IMR-90 (cell line): ENCODE measurements around the gene BFSP1. TPM values are rescaled to one million over a fixed set of nuclear protein-coding genes. Genes with fewer than 3 reads are reported as not detected.

ENCODE experiments used
- ATAC-seq: fragments of 200-7000 bp; cut with Tn5 transposase; 2 replicates; pipeline ENCODE4 v1.9.1; 2020; ENCODE audit warnings: low read depth, mild to moderate bottlenecking, moderate library complexity
- BruUV-seq: library from RNA; stranded (reverse); fragments of 400-500 nt; replicated peaks from 2 replicates; lab custom pipeline; 2021; lab: Mats Ljungman, UMichigan
- CTCF ChIA-PET: fragments of 300-600 bp; formaldehyde crosslinking; extraction: SDS; loops from one replicate; lab custom pipeline; 2021; ENCODE audit warnings: antibody characterized with exemption; lab: Yijun Ruan, JAX
- POLR2A ChIA-PET: fragments of 300-600 bp; sonication (Branson Sonifier 250); formaldehyde crosslinking; loops from one replicate; lab custom pipeline; 2022; ENCODE audit warnings: antibody characterized with exemption; ENCODE audit not compliant: unreplicated experiment; lab: Charles Lee
- DNase-seq: peaks from one replicate; pipeline ENCODE4 v3.0.0; 2013
- H2AFZ ChIP-seq: replicated peaks from 2 replicates; pipeline ENCODE3; 2013; ENCODE audit warnings: low read length, mild to moderate bottlenecking; ENCODE audit not compliant: poor library complexity
- H2AK5ac ChIP-seq: 2 replicates; pipeline ENCODE4 v1.6.1; 2013; ENCODE audit warnings: low read depth, low read length, inconsistent platforms
- H2AK9ac ChIP-seq: replicated peaks from 2 replicates; pipeline ENCODE3; 2013; ENCODE audit warnings: mild to moderate bottlenecking, low read depth, low read length, moderate library complexity; ENCODE audit not compliant: poor library complexity
- H2BK120ac ChIP-seq: 2 replicates; pipeline ENCODE4 v1.6.1; 2013; ENCODE audit warnings: low read depth, low read length, inconsistent platforms
- H2BK15ac ChIP-seq: 3 replicates; pipeline ENCODE4 v1.6.1; 2013; ENCODE audit warnings: low read depth, low read length, inconsistent platforms
- H2BK20ac ChIP-seq: 2 replicates; pipeline ENCODE4 v1.6.1; 2013; ENCODE audit warnings: low read depth, mild to moderate bottlenecking, inconsistent platforms, low read length, moderate library complexity
- H2BK5ac ChIP-seq: 2 replicates; pipeline ENCODE4 v1.6.1; 2013; ENCODE audit warnings: mild to moderate bottlenecking, low read depth, low read length, inconsistent platforms; ENCODE audit not compliant: poor library complexity, severe bottlenecking
- H3K14ac ChIP-seq: replicated peaks from 2 replicates; pipeline ENCODE4 v1.6.1; 2013; ENCODE audit warnings: low read depth, low read length, inconsistent platforms
- H3K18ac ChIP-seq: 2 replicates; pipeline ENCODE4 v1.6.1; 2013; ENCODE audit warnings: low read depth, low read length, control low read depth
- H3K23ac ChIP-seq: 2 replicates; pipeline ENCODE4 v1.6.1; 2013; ENCODE audit warnings: low read depth, low read length, inconsistent platforms
- H3K27ac ChIP-seq: 2 replicates; pipeline ENCODE4 v1.5.1; 2013; ENCODE audit warnings: mild to moderate bottlenecking, control low read depth, low read length; ENCODE audit not compliant: insufficient read depth
- H3K27me3 ChIP-seq: 2 replicates; pipeline ENCODE4 v1.6.1; 2013; ENCODE audit warnings: low read length; ENCODE audit not compliant: control insufficient read depth, insufficient read depth
- H3K36me3 ChIP-seq: 2 replicates; pipeline ENCODE4 v1.6.1; 2013; ENCODE audit warnings: low read length, mixed read lengths; ENCODE audit not compliant: control insufficient read depth, insufficient read depth
- H3K4ac ChIP-seq: 2 replicates; pipeline ENCODE4 v1.6.1; 2013; ENCODE audit warnings: low read depth, low read length, inconsistent platforms
- H3K4me1 ChIP-seq: 2 replicates; pipeline ENCODE4 v1.6.1; 2013; ENCODE audit warnings: low read length, mixed read lengths; ENCODE audit not compliant: control insufficient read depth, insufficient read depth
- H3K4me2 ChIP-seq: 2 replicates; pipeline ENCODE4 v1.6.1; 2013; ENCODE audit warnings: low read depth, mild to moderate bottlenecking, control low read depth, low read length, moderate library complexity
- H3K4me3 ChIP-seq: 2 replicates; pipeline ENCODE4 v1.5.1; 2013; ENCODE audit warnings: low read depth, mild to moderate bottlenecking, control low read depth, low read length, moderate library complexity; ENCODE audit not compliant: insufficient read depth
- H3K56ac ChIP-seq: 2 replicates; pipeline ENCODE4 v1.6.1; 2013; ENCODE audit warnings: low read length, inconsistent platforms; ENCODE audit not compliant: insufficient read depth; ENCODE audit errors: extremely low read depth
- H3K79me1 ChIP-seq, 2 experiments: 2 replicates each; pipeline ENCODE4 v1.6.1; 2013; ENCODE audit warnings: low read length in 2 of 2, inconsistent platforms in 1 of 2, low read depth in 1 of 2
- H3K9ac ChIP-seq: 2 replicates; pipeline ENCODE4 v1.6.1; 2013; ENCODE audit warnings: low read depth, low read length, control low read depth
- H3K9me1 ChIP-seq: 2 replicates; pipeline ENCODE4 v1.6.1; 2013; ENCODE audit warnings: low read length, inconsistent platforms; ENCODE audit not compliant: insufficient read depth
- H3K9me3 ChIP-seq: 2 replicates; pipeline ENCODE4 v1.6.1; 2013; ENCODE audit warnings: low read length; ENCODE audit not compliant: control insufficient read depth, insufficient read depth
- H4K20me1 ChIP-seq: 2 replicates; pipeline ENCODE4 v1.6.1; 2013; ENCODE audit warnings: low read length, inconsistent platforms; ENCODE audit not compliant: insufficient read depth
- H4K5ac ChIP-seq: 2 replicates; pipeline ENCODE4 v1.6.1; 2013; ENCODE audit warnings: mild to moderate bottlenecking, low read depth, low read length, control low read depth
- H4K8ac ChIP-seq, 2 experiments: 2 replicates each; pipeline ENCODE4 v1.6.1; 2013; ENCODE audit warnings: low read depth in 2 of 2, low read length in 2 of 2, control low read depth in 1 of 2, inconsistent platforms in 1 of 2
- H4K91ac ChIP-seq: 2 replicates; pipeline ENCODE4 v1.6.1; 2013; ENCODE audit warnings: low read depth, low read length, inconsistent platforms; ENCODE audit not compliant: insufficient read depth
- BHLHE40 ChIP-seq: fragments of 150-350 bp; IDR thresholded peaks from 2 replicates; pipeline ENCODE4 v1.6.1; 2016; ENCODE audit warnings: mild to moderate bottlenecking, low read depth, low read length
- CHD1 ChIP-seq: IDR thresholded peaks from 2 replicates; pipeline ENCODE4 v1.6.1; 2012; ENCODE audit warnings: low read depth, low read length, improper control_type of control experiment
- CTCF ChIP-seq: conservative IDR thresholded peaks from 2 replicates; pipeline ENCODE4 v1.5.1; 2012; ENCODE audit warnings: mild to moderate bottlenecking, low read depth, low read length, improper control_type of control experiment
- FOS ChIP-seq: fragments of 150-350 bp; IDR thresholded peaks from 2 replicates; pipeline ENCODE4 v1.6.1; 2016; ENCODE audit warnings: low read depth, low read length
- MAFK ChIP-seq: IDR thresholded peaks from 2 replicates; pipeline ENCODE4 v1.6.1; 2012; ENCODE audit warnings: low read depth, low read length, improper control_type of control experiment
- MAZ ChIP-seq: IDR thresholded peaks from 2 replicates; pipeline ENCODE4 v1.6.1; 2012; ENCODE audit warnings: low read depth, mild to moderate bottlenecking, low read length, improper control_type of control experiment, moderate library complexity, borderline replicate concordance
- NFE2L2 ChIP-seq: fragments of 150-350 bp; IDR thresholded peaks from 2 replicates; pipeline ENCODE4 v1.6.1; 2016; ENCODE audit warnings: low read depth, mild to moderate bottlenecking, low read length
- RAD21 ChIP-seq: IDR thresholded peaks from 2 replicates; pipeline ENCODE4 v1.6.1; 2012; ENCODE audit warnings: low read length, improper control_type of control experiment
- SMC3 ChIP-seq: fragments of 150-350 bp; IDR thresholded peaks from 2 replicates; pipeline ENCODE4 v1.6.1; 2016; ENCODE audit warnings: low read depth, mild to moderate bottlenecking, antibody characterized with exemption, low read length, moderate library complexity
- WGBS, 2 experiments: methylation state at CpG; one replicate each; pipeline versions ENCODE4 v1.1.5 to v1.1.7; 2013; ENCODE audit warnings: missing lambda C conversion rate in 2 of 2; ENCODE audit not compliant: insufficient read length in 1 of 2; ENCODE audit errors: extremely low coverage in 2 of 2; 5-methylcytosine and 5-hydroxymethylcytosine counted together
- dilution Hi-C: fragments of 300-500 bp; cut with HindIII; formaldehyde crosslinking; loops from one replicate; pipeline ENCODE4 v1.14.3; 2018; ENCODE audit warnings: low sequenced_read_pairs; ENCODE audit not compliant: unreplicated experiment
- in situ Hi-C: fragments of 300-500 bp; cut with MboI; formaldehyde crosslinking; loops from 3 replicates; pipeline ENCODE4 v1.14.3; 2019; ENCODE audit warnings: low sequenced_read_pairs, inconsistent platforms, mixed read lengths
- intact Hi-C: fragments of 100-400 bp; cut with micrococcal nuclease; formaldehyde crosslinking; loops from 2 replicates; pipeline ENCODE4 v1.10.0; 2022
- polyA plus RNA-seq, 3 experiments: library from polyadenylated mRNA; depleted of rRNA; stranded (reverse); fragments of >200 nt; gene quantifications; 2 replicates each; pipeline ENCODE4 v1.2.3, GENCODE V29; 2012; ENCODE audit warnings: low replicate concordance in 1 of 3
- total RNA-seq: library from RNA; depleted of rRNA; stranded (reverse); fragments of >200 nt; gene quantifications from 2 replicates; pipeline ENCODE4 v1.2.3, GENCODE V29; 2012

Gene BFSP1
- total and polyA plus RNA-seq, 2 of the 4 experiments (the other 2 are of a cell fraction): 1.1 to 2.0 TPM

- H3K9me3 ChIP-seq: peaks cover 2% of the 10 kb centered on the region; the same call in 1 of the 2 replicates
- CTCF ChIA-PET: no interaction called here
- H3K36me3 ChIP-seq: no peaks in the 10 kb centered on the region
- H4K5ac ChIP-seq: no peak overlapping the region
- dilution Hi-C loops: no loop called here
- H3K23ac ChIP-seq: no peak overlapping the region
- H4K20me1 ChIP-seq: no peaks in the 10 kb centered on the region
- intact Hi-C loops: no loop called here
- no peak overlapping the region for H3K27ac ChIP-seq
- no peak for ATAC-seq
- no peak overlapping the region for H3K4me2 ChIP-seq
- in situ Hi-C loops: no loop called here
- H2AK9ac ChIP-seq: no peak overlapping the region
- no peak overlapping the region for H3K18ac ChIP-seq
- H2BK20ac ChIP-seq: no peak overlapping the region
- H2AFZ ChIP-seq: peak overlapping the region; percentile 11
- no peaks in the 10 kb centered on the region for H3K4me1 ChIP-seq
- POLR2A ChIA-PET: no interaction called here
- 78% methylated on average over 5 of the region's 11 CpGs; no CpG with 5 or more reads in 1 of the 2 experiments for WGBS, 2 experiments
- H2BK5ac ChIP-seq: no peak overlapping the region
- no peak for DNase-seq
- no peak overlapping the region for H2BK120ac ChIP-seq
- peaks cover 19% of the 10 kb centered on the region for H3K27me3 ChIP-seq
- H3K4ac ChIP-seq: no peak overlapping the region
- BruUV-seq: no TSS peak
- H4K91ac ChIP-seq: no peak overlapping the region
- no peak overlapping the region for H3K4me3 ChIP-seq
- H3K9ac ChIP-seq: no peak overlapping the region
- H2AK5ac ChIP-seq: no peak overlapping the region
- H4K8ac ChIP-seq: no peak overlapping the region
- no peak overlapping the region for H3K14ac ChIP-seq
- H3K9me1 ChIP-seq: no peaks in the 10 kb centered on the region
- no peak for TF ChIP-seq NFE2L2
- TF ChIP-seq RAD21: no peak
- TF ChIP-seq CHD1: no peak
- no peak for TF ChIP-seq BHLHE40
- no peak for TF ChIP-seq FOS
- TF ChIP-seq CTCF: no peak
- no peak for TF ChIP-seq MAFK
- TF ChIP-seq SMC3: no peak
- no peak for TF ChIP-seq MAZ
- H2BK15ac ChIP-seq: no peak overlapping the region
- no peak overlapping the region for H3K56ac ChIP-seq
- H3K79me1 ChIP-seq: no peaks in the 10 kb centered on the region
These were observed 50.5 kb downstream of the BFSP1 start for GRCh38 chr20:17480696-17481095.
